GM13977 (cell line): ENCODE results near the gene MAML3.

ENCODE experiments used
- DNase-seq: peaks from one replicate; pipeline ENCODE4 v3.0.0; 2012; ENCODE audit warnings: low spot score
- in situ Hi-C: fragments of 300-500 bp; cut with MboI; formaldehyde crosslinking; loops from one replicate; pipeline ENCODE4 v1.12.0; 2022; ENCODE audit warnings: low sequenced_read_pairs, low pct_unique_long_range_greater_than_20kb, mixed read lengths, inconsistent platforms; ENCODE audit not compliant: unreplicated experiment
- TF ChIP-seq, protein P1 (sequence below): IDR thresholded peaks from 2 replicates; pipeline ENCODE4 v1.5.1; 2012; ENCODE audit warnings: mild to moderate bottlenecking, control low read depth; ENCODE audit not compliant: insufficient read depth; ENCODE audit errors: extremely low read depth, missing control alignments

Gene MAML3

DNA sequence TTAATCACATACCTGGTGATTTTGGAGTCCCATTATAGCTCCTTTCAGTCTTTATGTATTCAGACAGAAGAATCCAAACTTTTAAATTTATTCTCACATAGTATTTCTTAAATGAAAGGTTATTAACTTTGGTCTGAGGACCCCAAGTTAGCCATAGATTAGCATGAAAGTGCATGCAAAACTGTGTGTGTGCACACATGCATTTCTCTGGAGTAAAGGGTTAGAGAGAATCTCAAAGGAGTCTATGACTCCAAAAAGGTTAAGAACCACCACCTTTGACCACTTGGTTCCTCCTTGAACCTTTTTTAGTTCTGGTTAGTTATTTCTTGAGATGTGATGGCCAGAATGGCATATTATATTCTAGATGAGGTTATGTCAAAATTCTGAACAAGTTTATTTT lies 386.4 kb downstream of the MAML3 start:
- no peak for DNase-seq
- TF ChIP-seq, protein P1, sequence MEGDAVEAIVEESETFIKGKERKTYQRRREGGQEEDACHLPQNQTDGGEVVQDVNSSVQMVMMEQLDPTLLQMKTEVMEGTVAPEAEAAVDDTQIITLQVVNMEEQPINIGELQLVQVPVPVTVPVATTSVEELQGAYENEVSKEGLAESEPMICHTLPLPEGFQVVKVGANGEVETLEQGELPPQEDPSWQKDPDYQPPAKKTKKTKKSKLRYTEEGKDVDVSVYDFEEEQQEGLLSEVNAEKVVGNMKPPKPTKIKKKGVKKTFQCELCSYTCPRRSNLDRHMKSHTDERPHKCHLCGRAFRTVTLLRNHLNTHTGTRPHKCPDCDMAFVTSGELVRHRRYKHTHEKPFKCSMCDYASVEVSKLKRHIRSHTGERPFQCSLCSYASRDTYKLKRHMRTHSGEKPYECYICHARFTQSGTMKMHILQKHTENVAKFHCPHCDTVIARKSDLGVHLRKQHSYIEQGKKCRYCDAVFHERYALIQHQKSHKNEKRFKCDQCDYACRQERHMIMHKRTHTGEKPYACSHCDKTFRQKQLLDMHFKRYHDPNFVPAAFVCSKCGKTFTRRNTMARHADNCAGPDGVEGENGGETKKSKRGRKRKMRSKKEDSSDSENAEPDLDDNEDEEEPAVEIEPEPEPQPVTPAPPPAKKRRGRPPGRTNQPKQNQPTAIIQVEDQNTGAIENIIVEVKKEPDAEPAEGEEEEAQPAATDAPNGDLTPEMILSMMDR, result no peak
- in situ Hi-C loops, result no loop called here

DNA sequence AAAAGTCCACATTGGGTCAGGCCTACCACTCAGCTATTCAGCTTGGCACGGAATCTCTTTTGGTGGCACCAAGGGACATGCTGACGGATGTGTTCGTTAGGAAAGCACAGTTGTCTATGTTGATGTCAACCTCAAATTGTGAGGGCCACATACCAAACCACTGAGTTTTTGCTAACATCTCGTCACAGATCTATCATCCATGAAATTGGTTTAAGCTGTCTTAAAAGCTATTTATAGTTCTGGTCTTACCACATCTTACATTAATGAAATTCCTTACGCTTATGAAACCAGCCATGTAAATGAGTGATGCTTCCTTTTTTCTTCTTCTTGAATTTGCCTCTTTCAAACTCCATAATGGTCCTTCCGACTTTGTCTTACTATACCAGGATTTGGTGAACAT lies 386.8 kb downstream of the MAML3 start:
- TF ChIP-seq, protein P1, result no peak
- DNase-seq, result no peak
- in situ Hi-C loops, result no loop called here

GRCh38 chr4:139764686-139765310 lies 389.2 kb downstream of the MAML3 start:
- no peak for DNase-seq

GRCh38 chr4:139764182-139764581 lies 389.8 kb downstream of the MAML3 start:
- TF ChIP-seq, protein P1, result no peak
- in situ Hi-C loops, result no loop called here
- DNase-seq, result no peak

More at GRCh38 chr4:139764686-139765310, 389.2 kb downstream of the MAML3 start:
- TF ChIP-seq, protein P1, result no peak
- in situ Hi-C loops, result no loop called here

GRCh38 chr4:139763672-139764071 lies 390.3 kb downstream of the MAML3 start:
- TF ChIP-seq, protein P1, result no peak
- no peak for DNase-seq
- in situ Hi-C loops, result no loop called here

GRCh38 chr4:139763205-139763604 lies 390.8 kb downstream of the MAML3 start:
- TF ChIP-seq, protein P1, result no peak
- DNase-seq, result no peak
- in situ Hi-C loops, result no loop called here
